ENCODE measurements around the gene C5AR1.
"Not testable (repeated sequence)": the region's sequence is repeated elsewhere in the genome, so short reads cannot be mapped to it uniquely, and the experiment has no call there.

DNA sequence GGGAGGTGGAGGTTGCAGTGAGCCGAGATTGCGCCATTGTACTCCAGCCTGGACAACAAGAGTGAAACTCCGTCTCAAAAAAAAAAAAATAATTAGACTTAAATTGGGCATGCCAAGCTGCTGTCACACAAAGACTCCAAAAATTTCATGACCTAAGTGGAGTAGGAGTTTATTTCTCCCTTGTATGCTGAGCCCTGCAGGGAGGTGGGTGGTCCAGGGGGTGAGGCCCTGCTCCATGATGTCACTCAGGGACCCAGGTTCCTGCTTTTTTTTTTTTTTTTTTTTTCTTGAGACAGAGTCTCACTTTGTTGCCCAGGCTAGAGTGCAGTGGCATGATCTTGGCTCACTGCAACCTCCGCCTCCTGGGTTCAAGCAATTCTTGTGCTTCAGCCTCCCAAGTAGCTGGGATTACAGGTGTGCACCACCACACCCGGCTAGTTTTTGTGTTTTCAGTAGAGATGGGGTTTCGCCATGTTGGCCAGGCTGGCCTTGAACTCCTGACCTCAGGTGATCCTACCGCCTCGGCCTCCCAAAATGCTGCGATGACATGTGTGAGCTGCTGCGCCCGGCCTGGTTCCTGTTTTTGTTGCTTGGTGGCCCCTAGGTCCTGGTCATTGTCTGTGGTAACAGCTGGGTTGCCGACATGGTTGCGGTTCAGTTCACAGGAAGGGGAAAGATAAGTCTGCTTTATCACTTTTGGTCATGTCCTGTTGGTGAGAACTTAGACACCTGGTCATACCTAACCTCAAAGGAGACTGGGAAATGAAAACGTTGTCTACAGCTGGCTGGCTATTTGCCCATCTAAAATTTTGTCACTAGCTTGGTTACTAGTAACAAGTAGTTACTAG, 47.5 kb upstream of the C5AR1 start:
- TF ChIP-seq EZH2 (IDR thresholded peaks at IDR 0.05; ENCODE audit: insufficient read depth, poor library complexity, severe bottlenecking); EZH2phosphoT487 (IDR thresholded peaks at IDR 0.05; ENCODE audit: insufficient read depth, low read depth): not testable (repeated sequence)
